PC-3 (cell line): ENCODE measurements around the gene LIMS1. TPM values are rescaled to one million over a fixed set of nuclear protein-coding genes. Genes with fewer than 3 reads are reported as not detected.

Experiments
- ATAC-seq: fragments of 200-7000 bp; cut with Tn5 transposase; 2 replicates; pipeline ENCODE4 v1.9.1; 2020; ENCODE audit warnings: mild to moderate bottlenecking, moderate library complexity
- BruUV-seq: library from RNA; stranded (reverse); fragments of 400-500 nt; replicated peaks from 2 replicates; lab custom pipeline; 2021; lab: Mats Ljungman, UMichigan
- CTCF ChIA-PET: fragments of 300-600 bp; sonication (Branson Sonifier 250); formaldehyde crosslinking; loops from one replicate; lab custom pipeline; 2022; ENCODE audit warnings: antibody characterized with exemption; lab: Charles Lee
- POLR2A ChIA-PET: fragments of 300-600 bp; sonication (Branson Sonifier 250); formaldehyde crosslinking; loops from one replicate; lab custom pipeline; 2022; ENCODE audit warnings: antibody characterized with exemption; ENCODE audit not compliant: unreplicated experiment; lab: Charles Lee
- DNase-seq: peaks from one replicate; pipeline ENCODE4 v3.0.0-alpha.2; 2015
- H2AFZ ChIP-seq: fragments of 300-600 bp; sonication (generic); 2 replicates; pipeline ENCODE4 v1.6.0; 2016; ENCODE audit warnings: antibody characterized with exemption, low read length
- H3F3A ChIP-seq: fragments of 300-600 bp; sonication (generic); one replicate; pipeline ENCODE4 v1.6.0; 2017; ENCODE audit warnings: antibody characterized with exemption, low read length, control low read depth, mild to moderate bottlenecking; ENCODE audit not compliant: unreplicated experiment
- H3K27ac ChIP-seq: fragments of 300-600 bp; sonication (generic); 2 replicates; pipeline ENCODE4 v1.5.1; 2016; ENCODE audit warnings: mild to moderate bottlenecking, low read length
- H3K27me3 ChIP-seq: fragments of 300-600 bp; sonication (generic); 2 replicates; pipeline ENCODE4 v1.6.1; 2016; ENCODE audit warnings: low read length, mixed read lengths
- H3K36me3 ChIP-seq: fragments of 300-600 bp; sonication (generic); 2 replicates; pipeline ENCODE4 v1.6.1; 2016; ENCODE audit warnings: low read depth, mixed run types, low read length, mixed read lengths
- H3K4me1 ChIP-seq: fragments of 300-600 bp; sonication (generic); 2 replicates; pipeline ENCODE4 v1.5.1; 2016; ENCODE audit warnings: low read length; ENCODE audit not compliant: insufficient read depth
- H3K4me2 ChIP-seq: fragments of 300-600 bp; sonication (generic); 2 replicates; pipeline ENCODE4 v1.6.0; 2016; ENCODE audit warnings: low read length
- H3K4me3 ChIP-seq: fragments of 300-600 bp; sonication (generic); 2 replicates; pipeline ENCODE4 v1.5.1; 2016; ENCODE audit warnings: mild to moderate bottlenecking, low read length, mixed read lengths
- H3K79me2 ChIP-seq: fragments of 300-600 bp; sonication (generic); 2 replicates; pipeline ENCODE4 v1.6.1; 2017; ENCODE audit warnings: low read length, mixed read lengths
- H3K9ac ChIP-seq: fragments of 300-600 bp; sonication (generic); 2 replicates; pipeline ENCODE4 v1.6.0; 2016; ENCODE audit warnings: mild to moderate bottlenecking, low read length
- H3K9me2 ChIP-seq: fragments of 300-600 bp; sonication (generic); replicated peaks from 2 replicates; pipeline ENCODE4 v1.6.1; 2016; ENCODE audit warnings: mixed run types, low read length, mixed read lengths
- H3K9me3 ChIP-seq: fragments of 300-600 bp; sonication (generic); 2 replicates; pipeline ENCODE4 v1.6.1; 2016; ENCODE audit warnings: low read length, mixed read lengths
- H4K20me1 ChIP-seq: fragments of 300-600 bp; sonication (generic); 2 replicates; pipeline ENCODE4 v1.6.1; 2016; ENCODE audit warnings: low read length, mixed read lengths
- EZH2 ChIP-seq: fragments of 300-600 bp; sonication (generic); IDR thresholded peaks from one replicate; pipeline ENCODE4 v1.6.1; 2017; ENCODE audit warnings: antibody characterized with exemption, mild to moderate bottlenecking, low read length; ENCODE audit not compliant: unreplicated experiment
- EZH2phosphoT487 ChIP-seq: fragments of 300-600 bp; sonication (generic); IDR thresholded peaks from 2 replicates; pipeline ENCODE4 v1.6.1; 2018; ENCODE audit warnings: mild to moderate bottlenecking, antibody characterized with exemption, low read length, borderline replicate concordance
- intact Hi-C: fragments of 100-400 bp; cut with micrococcal nuclease; formaldehyde crosslinking; loops from 2 replicates; pipeline ENCODE4 v1.9.0; 2023
- total RNA-seq: library from RNA; depleted of rRNA; stranded (reverse); fragments of >200 nt; gene quantifications from 2 replicates; pipeline ENCODE4 v1.2.3, GENCODE V29; 2014
- TF ChIP-seq, protein P1 (sequence below): fragments of 300-600 bp; sonication (generic); conservative IDR thresholded peaks from 2 replicates; pipeline ENCODE4 v1.5.1; 2017; ENCODE audit warnings: antibody characterized with exemption, low read depth, mild to moderate bottlenecking, low read length

Gene LIMS1
- total RNA-seq, 1 experiment from 2014 or later: 58.9 TPM

DNA sequence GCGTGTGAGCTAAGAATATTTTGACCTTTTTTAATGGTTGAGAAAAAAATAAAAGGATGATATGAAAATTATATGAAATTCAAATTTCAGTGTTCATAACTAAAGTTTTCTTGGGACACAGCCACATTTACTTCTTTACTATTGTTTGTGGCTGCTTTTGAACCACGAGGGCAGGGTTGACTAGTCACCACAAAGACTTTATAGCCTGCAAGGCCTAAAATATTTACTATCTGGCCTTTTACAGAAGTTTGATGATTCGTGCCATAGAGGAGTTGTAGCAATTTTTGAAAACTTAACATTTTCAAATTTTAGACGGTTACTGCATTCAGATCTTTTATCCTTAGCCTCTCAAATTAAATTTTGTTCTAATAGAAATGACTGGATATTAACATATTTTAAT lies 69.9 kb downstream of the LIMS1 start:
- peaks cover 53% of the 10 kb centered on the region for H3K79me2 ChIP-seq
- H3K27me3 ChIP-seq: no peaks in the 10 kb centered on the region
- H3K27ac ChIP-seq: no peak overlapping the region
- H3K9ac ChIP-seq: no peak overlapping the region
- CTCF ChIA-PET: interaction anchor here (0.7 kb wide), 1 partner anchor 10 kb away, joined by 3 read pairs; no protein-coding TSS in a partner anchor
- H3K9me2 ChIP-seq: no peaks in the 10 kb centered on the region
- H3K9me3 ChIP-seq: no peaks in the 10 kb centered on the region
- intact Hi-C loops: no loop called here
- no peaks in the 10 kb centered on the region for H3K36me3 ChIP-seq
- ATAC-seq: peak; percentile 68
- no peak overlapping the region for H2AFZ ChIP-seq
- BruUV-seq: no TSS peak
- POLR2A ChIA-PET: interaction anchor here (0.6 kb wide), 1 partner anchor 1603 kb away, joined by 3 read pairs; no protein-coding TSS in a partner anchor
- TF ChIP-seq, protein P1, sequence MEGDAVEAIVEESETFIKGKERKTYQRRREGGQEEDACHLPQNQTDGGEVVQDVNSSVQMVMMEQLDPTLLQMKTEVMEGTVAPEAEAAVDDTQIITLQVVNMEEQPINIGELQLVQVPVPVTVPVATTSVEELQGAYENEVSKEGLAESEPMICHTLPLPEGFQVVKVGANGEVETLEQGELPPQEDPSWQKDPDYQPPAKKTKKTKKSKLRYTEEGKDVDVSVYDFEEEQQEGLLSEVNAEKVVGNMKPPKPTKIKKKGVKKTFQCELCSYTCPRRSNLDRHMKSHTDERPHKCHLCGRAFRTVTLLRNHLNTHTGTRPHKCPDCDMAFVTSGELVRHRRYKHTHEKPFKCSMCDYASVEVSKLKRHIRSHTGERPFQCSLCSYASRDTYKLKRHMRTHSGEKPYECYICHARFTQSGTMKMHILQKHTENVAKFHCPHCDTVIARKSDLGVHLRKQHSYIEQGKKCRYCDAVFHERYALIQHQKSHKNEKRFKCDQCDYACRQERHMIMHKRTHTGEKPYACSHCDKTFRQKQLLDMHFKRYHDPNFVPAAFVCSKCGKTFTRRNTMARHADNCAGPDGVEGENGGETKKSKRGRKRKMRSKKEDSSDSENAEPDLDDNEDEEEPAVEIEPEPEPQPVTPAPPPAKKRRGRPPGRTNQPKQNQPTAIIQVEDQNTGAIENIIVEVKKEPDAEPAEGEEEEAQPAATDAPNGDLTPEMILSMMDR: no peak
- TF ChIP-seq EZH2: no peak
- no peak for TF ChIP-seq EZH2phosphoT487
- no peak overlapping the region for H3K4me3 ChIP-seq
- peak; percentile 46 for DNase-seq
- no peak overlapping the region for H3K4me2 ChIP-seq
- H3K4me1 ChIP-seq: peaks cover 14% of the 10 kb centered on the region
- H3F3A ChIP-seq: no peaks in the 10 kb centered on the region
- no peaks in the 10 kb centered on the region; the same call in 1 of the 2 replicates for H4K20me1 ChIP-seq

DNA sequence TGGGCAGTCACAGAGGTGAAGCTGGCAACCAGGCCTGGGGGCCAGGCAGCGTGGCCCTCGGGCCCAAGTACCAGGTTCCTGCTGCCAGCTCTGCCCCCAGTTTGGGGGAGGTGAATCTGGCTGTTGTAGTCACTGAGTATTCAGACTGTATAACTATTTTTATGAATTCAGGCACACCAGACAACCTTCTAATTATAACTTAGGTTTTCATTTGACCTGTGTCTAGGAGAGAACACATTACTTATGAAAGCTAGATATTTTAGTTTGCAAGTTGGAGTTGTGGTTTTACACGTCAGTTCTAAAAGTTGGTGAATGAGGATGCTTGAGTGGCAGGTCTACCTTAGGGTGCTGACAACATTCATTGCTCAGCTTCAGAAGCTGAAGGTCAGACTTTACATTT lies 71.7 kb downstream of the LIMS1 start:
- BruUV-seq: no TSS peak
- Histone ChIP-seq H3K4me1 (peaks cover 14% of the 10 kb centered on the region), H3K27me3 (no peaks in the 10 kb centered on the region), H4K20me1 (no peaks in the 10 kb centered on the region; the same call in 1 of the 2 replicates), H3K4me3 (no peak overlapping the region), H3K9ac (no peak overlapping the region), H2AFZ (no peak overlapping the region), H3K9me3 (no peaks in the 10 kb centered on the region), H3K4me2 (no peak overlapping the region), H3F3A (no peaks in the 10 kb centered on the region), H3K9me2 (no peaks in the 10 kb centered on the region), H3K79me2 (peaks cover 53% of the 10 kb centered on the region), H3K36me3 (no peaks in the 10 kb centered on the region), H3K27ac (no peak overlapping the region)
- DNase-seq (no peak), ATAC-seq (no peak)
- no peak for TF ChIP-seq EZH2
- TF ChIP-seq EZH2phosphoT487: no peak
- TF ChIP-seq, protein P1: no peak
- ChIA-PET CTCF (interaction anchor here (0.6 to 2.9 kb wide), 3 partner anchors 15 to 30 kb away, joined by 3 to 12 read pairs (median 3); no protein-coding TSS in a partner anchor), POLR2A (no interaction called here)
- intact Hi-C loops: loop anchor here (5.0 kb wide), 1 partner anchor 116 kb away; no protein-coding TSS in a partner anchor

DNA sequence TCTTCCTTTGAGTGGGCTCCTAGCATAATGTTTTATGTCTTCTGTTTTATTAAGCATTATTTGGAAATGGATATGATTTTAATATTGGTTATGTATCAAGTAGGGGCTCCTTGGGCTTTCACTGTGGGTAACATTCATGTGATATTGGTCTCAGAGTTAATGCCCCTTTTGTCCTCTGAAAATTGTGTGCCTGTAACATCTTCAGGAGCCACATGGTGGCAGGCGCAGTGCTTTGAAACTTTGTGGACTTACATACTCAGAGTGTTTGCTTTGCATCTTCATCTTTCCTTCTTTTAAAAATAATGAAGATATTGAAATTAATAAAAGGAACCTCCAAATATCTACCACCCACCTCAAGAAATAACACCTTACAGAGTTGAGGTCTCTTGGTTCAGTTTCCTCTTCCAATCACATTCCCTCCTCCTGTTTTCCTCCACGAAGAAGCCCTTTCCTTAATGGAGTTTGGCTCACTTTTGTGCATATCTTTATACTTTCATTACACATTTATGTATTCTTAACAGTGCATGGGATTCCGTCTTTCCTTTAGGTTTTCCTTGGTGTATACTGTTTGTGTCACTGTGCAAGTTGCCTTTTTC lies 73.5 kb downstream of the LIMS1 start:
- no peaks in the 10 kb centered on the region for H3F3A ChIP-seq
- no peaks in the 10 kb centered on the region for H3K9me2 ChIP-seq
- H3K4me1 ChIP-seq: peaks cover 14% of the 10 kb centered on the region
- no peaks in the 10 kb centered on the region for H3K36me3 ChIP-seq
- CTCF ChIA-PET: interaction anchor here (0.9 to 2.9 kb wide), 2 partner anchors 28 to 29 kb away, joined by 3 to 12 read pairs; no protein-coding TSS in a partner anchor
- ATAC-seq (peak; percentile 65), DNase-seq (peak; percentile 60)
- no peak overlapping the region for H3K27ac ChIP-seq
- peaks cover 49% of the 10 kb centered on the region for H3K79me2 ChIP-seq
- H3K27me3 ChIP-seq: no peaks in the 10 kb centered on the region
- no peaks in the 10 kb centered on the region; the same call in 1 of the 2 replicates for H4K20me1 ChIP-seq
- TF ChIP-seq EZH2: no peak
- TF ChIP-seq, protein P1: peak; percentile 80
- intact Hi-C loops: loop anchor here (1.0 to 5.0 kb wide), 2 partner anchors 28 to 114 kb away; no protein-coding TSS in a partner anchor
- H2AFZ ChIP-seq: no peak overlapping the region
- no peaks in the 10 kb centered on the region for H3K9me3 ChIP-seq
- H3K4me2 ChIP-seq: no peak overlapping the region
- H3K4me3 ChIP-seq: no peak overlapping the region
- POLR2A ChIA-PET: no interaction called here
- no TSS peak for BruUV-seq
- no peak overlapping the region for H3K9ac ChIP-seq
